Measurements from ENCODE around the gene REPS1.
A peak's percentile ranks its signal among the peaks of the same experiment; 100 is the strongest.
"Not testable (repeated sequence)": the region's sequence is repeated elsewhere in the genome, so short reads cannot be mapped to it uniquely, and the experiment has no call there.

Gene REPS1

GRCh38 chr6:138987643-138988468, at the start of gene REPS1:
TSS of gene REPS1 (minus strand) at chr6:138988253. CDS start at chr6:138987682, 571 bp downstream.
- DNase-seq, result peak; percentile 82 to 98 (median 90)
- intact Hi-C loops (cut with DNase I), result loop anchor here (1.0 to 5.0 kb wide), 4 partner anchors 15 to 379 kb away; no protein-coding TSS in a partner anchor

GRCh38 chr6:139037490-139037889, 49.4 kb upstream of the REPS1 start:
- no peak for DNase-seq

GRCh38 chr6:139030228-139030963, 42.3 kb upstream of the REPS1 start:
- intact Hi-C loops (cut with DNase I), result no loop called here
- no peak for DNase-seq

More at GRCh38 chr6:139037490-139037889, 49.4 kb upstream of the REPS1 start:
- intact Hi-C loops (cut with DNase I), result no loop called here

- DNase-seq, result peak in 9 of 10 donors; percentile 22 to 85 (median 29)
- intact Hi-C loops (cut with DNase I), result no loop called here
These were observed 41.6 kb upstream of the REPS1 start for GRCh38 chr6:139029470-139030227.

- peak; percentile 22 to 92 (median 62) for DNase-seq
- intact Hi-C loops (cut with DNase I), result no loop called here
These were observed 40.8 kb upstream of the REPS1 start, which contains the start of gene ABRACL for GRCh38 chr6:139028658-139029469. TSS of gene ABRACL (plus strand) at chr6:139028745. CDS start at chr6:139034161, 5,416 bp downstream.

GRCh38 chr6:139028215-139028657, 40.2 kb upstream of the REPS1 start:
- intact Hi-C loops (cut with DNase I), result no loop called here
- DNase-seq, result peak in 1 of 10 donors; percentile 59

- no peak for DNase-seq
- intact Hi-C loops (cut with DNase I), result no loop called here
These were observed 39.6 kb upstream of the REPS1 start for GRCh38 chr6:139027620-139028182.

- intact Hi-C loops (cut with DNase I); DNase-seq: not testable (repeated sequence)
These were observed 37.4 kb upstream of the REPS1 start for GRCh38 chr6:139025416-139025815.

- DNase-seq, result no peak
- intact Hi-C loops (cut with DNase I), result no loop called here
These were observed 32.6 kb upstream of the REPS1 start for GRCh38 chr6:139020689-139021088.

- DNase-seq, result no peak
- intact Hi-C loops (cut with DNase I), result no loop called here
These were observed 31.7 kb upstream of the REPS1 start for GRCh38 chr6:139019722-139020121.

GRCh38 chr6:139017227-139017626, 29.2 kb upstream of the REPS1 start:
- no peak for DNase-seq
- intact Hi-C loops (cut with DNase I), result no loop called here

- DNase-seq, result no peak
- intact Hi-C loops (cut with DNase I), result no loop called here
These were observed 28.5 kb upstream of the REPS1 start for GRCh38 chr6:139016337-139017213.

GRCh38 chr6:139014945-139015344, 26.9 kb upstream of the REPS1 start:
- intact Hi-C loops (cut with DNase I), result no loop called here
- no peak for DNase-seq

- no peak for DNase-seq
These were observed 25.2 kb upstream of the REPS1 start for GRCh38 chr6:139013185-139013800.

GRCh38 chr6:139011980-139012379, 23.9 kb upstream of the REPS1 start:
- no peak for DNase-seq
- intact Hi-C loops (cut with DNase I), result no loop called here

More at GRCh38 chr6:139013185-139013800, 25.2 kb upstream of the REPS1 start:
- intact Hi-C loops (cut with DNase I), result no loop called here

- intact Hi-C loops (cut with DNase I), result no loop called here
These were observed 22.6 kb upstream of the REPS1 start for GRCh38 chr6:139010674-139011073.

GRCh38 chr6:139008117-139008516, 20.1 kb upstream of the REPS1 start:
- intact Hi-C loops (cut with DNase I), result no loop called here

More at GRCh38 chr6:139010674-139011073, 22.6 kb upstream of the REPS1 start:
- DNase-seq, result no peak

GRCh38 chr6:139007428-139007827, 19.4 kb upstream of the REPS1 start:
- intact Hi-C loops (cut with DNase I), result no loop called here

More at GRCh38 chr6:139008117-139008516, 20.1 kb upstream of the REPS1 start:
- no peak for DNase-seq

More at GRCh38 chr6:139007428-139007827, 19.4 kb upstream of the REPS1 start:
- no peak for DNase-seq

All from posterior cingulate gyrus (tissue), 11 donors.